ENCODE measurements around the gene IFIH1. TPM values are rescaled to one million over a fixed set of nuclear protein-coding genes. Genes with fewer than 3 reads are reported as not detected.

The IFIH1 gene
- total RNA-seq (2022; extraction: Qiagen RNA extraction): 0.71 to 1.1 TPM (median 0.94 TPM) in 5 replicates

GRCh38 chr2:162318328-162319180, at the start of gene IFIH1:
IFIH1 (minus strand) TSS chr2:162318684; CDS start chr2:162318307, 377 bp downstream.

GRCh38 chr2:162343824-162344616, 25.5 kb upstream of the IFIH1 start, which contains the start of gene GCA:
GCA (plus strand) TSS chr2:162344132; CDS start chr2:162344249, 117 bp downstream.

DNA sequence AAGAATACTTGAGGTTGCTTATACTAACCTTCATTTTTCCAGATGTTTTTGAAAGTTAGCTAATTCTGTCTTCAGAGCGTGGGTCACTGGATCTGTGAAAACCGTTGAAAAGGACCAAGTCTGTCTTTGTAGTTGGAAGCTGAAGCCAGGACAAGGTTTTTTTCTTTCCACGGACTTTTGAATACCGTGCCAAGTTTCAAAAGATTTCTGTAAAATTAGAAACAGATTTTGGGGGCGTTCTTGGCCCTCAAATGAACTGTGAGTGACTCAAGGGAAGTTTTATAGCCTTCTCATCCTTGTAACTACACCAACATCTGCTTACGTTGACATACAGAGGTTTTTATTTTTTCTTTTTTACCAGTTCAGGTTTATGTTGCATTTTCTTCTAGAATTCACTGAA, 75.2 kb downstream of the IFIH1 start, which contains the start of gene FAP:
Gene FAP (minus strand): TSS at position 152 of the 400 bp plus-strand sequence. CDS start 118 bp downstream, at position 34.

Other genes starting within 250 kb of the IFIH1 start
- 0.65 to 1.1 TPM (median 0.87 TPM) in 5 replicates for gene DPP4, start 244.5 kb downstream of the IFIH1 start, total RNA-seq (2022; extraction: Qiagen RNA extraction)
- 0.05 TPM in 1 of 5 replicates, not detected in the others for gene GCG, start 166.4 kb downstream of the IFIH1 start, total RNA-seq (2022; extraction: Qiagen RNA extraction)
- gene FAP, start 75.2 kb downstream of the IFIH1 start, total RNA-seq (2022; extraction: Qiagen RNA extraction): 0.08 to 0.11 TPM (median 0.09 TPM) in 3 of 5 replicates, not detected in the others
- 5.3 to 6.5 TPM (median 6.3 TPM) in 5 replicates for gene GCA, start 25.4 kb upstream of the IFIH1 start, total RNA-seq (2022; extraction: Qiagen RNA extraction)